HUDEP-2 (cell line): Measurements from ENCODE around the gene DSC1.

Experiments used
- DNase-seq, 76 experiments: peaks; one replicate each; lab custom pipeline; 2025; ENCODE audit not compliant: unreplicated experiment in 76 of 76; lab: John Stamatoyannopoulos, UW

The DSC1 gene, protein sequence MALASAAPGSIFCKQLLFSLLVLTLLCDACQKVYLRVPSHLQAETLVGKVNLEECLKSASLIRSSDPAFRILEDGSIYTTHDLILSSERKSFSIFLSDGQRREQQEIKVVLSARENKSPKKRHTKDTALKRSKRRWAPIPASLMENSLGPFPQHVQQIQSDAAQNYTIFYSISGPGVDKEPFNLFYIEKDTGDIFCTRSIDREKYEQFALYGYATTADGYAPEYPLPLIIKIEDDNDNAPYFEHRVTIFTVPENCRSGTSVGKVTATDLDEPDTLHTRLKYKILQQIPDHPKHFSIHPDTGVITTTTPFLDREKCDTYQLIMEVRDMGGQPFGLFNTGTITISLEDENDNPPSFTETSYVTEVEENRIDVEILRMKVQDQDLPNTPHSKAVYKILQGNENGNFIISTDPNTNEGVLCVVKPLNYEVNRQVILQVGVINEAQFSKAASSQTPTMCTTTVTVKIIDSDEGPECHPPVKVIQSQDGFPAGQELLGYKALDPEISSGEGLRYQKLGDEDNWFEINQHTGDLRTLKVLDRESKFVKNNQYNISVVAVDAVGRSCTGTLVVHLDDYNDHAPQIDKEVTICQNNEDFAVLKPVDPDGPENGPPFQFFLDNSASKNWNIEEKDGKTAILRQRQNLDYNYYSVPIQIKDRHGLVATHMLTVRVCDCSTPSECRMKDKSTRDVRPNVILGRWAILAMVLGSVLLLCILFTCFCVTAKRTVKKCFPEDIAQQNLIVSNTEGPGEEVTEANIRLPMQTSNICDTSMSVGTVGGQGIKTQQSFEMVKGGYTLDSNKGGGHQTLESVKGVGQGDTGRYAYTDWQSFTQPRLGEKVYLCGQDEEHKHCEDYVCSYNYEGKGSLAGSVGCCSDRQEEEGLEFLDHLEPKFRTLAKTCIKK

DNA sequence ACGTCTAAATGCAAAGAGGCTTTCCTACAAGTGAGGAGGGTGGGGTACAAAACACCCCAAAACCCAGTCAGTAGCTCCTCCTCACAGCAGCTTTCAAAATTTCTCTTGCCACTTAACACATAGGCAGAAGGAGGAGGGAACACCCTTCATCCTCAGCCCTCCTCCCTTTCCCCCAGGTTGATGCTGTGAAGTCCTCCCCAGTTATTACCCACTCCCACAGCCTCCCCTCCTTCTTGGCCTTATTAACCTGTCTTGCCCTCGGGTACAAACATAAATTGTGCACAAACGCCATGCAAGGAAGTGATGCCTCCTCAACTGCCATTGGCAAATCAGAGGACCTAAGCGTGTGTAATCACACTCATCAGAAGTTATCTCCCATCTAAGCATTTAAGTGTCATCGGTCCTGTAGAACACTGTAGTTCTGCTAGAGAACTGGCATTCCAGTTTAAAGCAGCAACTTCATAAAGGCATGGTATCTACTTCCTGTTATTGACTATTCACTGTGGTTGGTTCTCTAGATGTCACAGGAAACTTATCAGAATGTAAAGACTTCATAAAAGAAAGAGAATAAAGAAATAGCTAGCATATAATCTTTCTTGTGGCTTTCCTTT lies at the start of gene DSC1:
Gene DSC1, minus strand, starts transcription at position 32 of the 611 bp plus-strand sequence. CDS start 262 bp downstream, outside the sequence.
- DNase-seq, result no peak

DNA sequence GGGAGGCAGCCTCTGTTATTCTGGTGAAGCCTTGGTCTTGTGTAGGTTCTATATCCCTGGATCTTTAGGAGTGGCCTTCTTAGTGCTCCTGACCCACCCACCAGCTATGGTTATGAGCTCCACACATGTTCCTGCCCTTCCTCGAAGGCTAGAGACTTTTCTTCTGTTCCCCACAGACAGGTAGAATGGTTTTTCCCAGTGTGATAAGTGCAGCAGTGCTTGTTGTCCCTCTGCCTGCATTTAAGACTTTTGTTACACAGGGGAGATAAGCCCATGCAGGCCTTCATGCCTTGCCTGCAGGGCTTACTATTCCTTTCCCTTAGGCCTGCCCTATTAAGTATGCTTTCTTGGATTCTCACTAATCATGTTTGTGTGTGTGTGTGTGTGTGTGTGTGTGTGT lies 48.4 kb upstream of the DSC1 start:
- DNase-seq, result no peak

DNA sequence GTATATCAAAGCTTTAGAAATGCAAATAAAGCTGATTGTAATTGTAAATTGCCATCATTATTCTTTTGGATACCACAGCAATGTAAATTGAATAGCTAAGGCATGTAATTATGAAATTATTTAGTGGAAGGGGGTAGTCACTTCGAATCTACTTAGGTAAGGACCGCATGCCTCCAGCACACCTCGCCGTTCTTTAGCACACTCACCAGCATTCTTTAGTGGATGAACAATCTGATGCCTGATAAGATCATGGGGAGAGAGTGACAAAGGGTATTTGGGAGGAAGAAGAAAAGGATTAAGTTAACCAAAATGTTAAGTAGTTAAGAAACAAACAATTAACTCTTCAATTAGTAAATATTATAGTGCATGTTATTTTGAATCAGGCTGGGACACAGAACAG lies 46.4 kb upstream of the DSC1 start:
- DNase-seq, result no peak

DNA sequence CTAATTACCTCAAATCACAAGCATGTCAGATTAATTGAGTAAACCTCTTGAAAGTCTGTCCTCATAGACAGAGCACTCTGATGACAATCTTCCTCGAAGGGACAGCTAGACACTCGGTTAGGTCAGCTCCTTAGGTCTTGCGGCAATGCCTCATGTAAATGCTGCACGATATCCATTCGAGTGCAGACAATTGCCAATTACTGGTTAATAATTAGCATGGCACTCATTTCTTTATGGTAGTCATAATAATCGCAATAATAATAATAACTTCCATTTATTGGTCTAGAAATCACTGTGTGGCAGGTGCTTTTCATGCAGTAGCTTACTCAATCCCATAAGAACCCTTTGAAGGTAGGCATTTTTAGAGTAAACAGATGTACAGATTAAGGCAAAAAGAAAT lies 44.7 kb upstream of the DSC1 start:
- DNase-seq, result no peak

DNA sequence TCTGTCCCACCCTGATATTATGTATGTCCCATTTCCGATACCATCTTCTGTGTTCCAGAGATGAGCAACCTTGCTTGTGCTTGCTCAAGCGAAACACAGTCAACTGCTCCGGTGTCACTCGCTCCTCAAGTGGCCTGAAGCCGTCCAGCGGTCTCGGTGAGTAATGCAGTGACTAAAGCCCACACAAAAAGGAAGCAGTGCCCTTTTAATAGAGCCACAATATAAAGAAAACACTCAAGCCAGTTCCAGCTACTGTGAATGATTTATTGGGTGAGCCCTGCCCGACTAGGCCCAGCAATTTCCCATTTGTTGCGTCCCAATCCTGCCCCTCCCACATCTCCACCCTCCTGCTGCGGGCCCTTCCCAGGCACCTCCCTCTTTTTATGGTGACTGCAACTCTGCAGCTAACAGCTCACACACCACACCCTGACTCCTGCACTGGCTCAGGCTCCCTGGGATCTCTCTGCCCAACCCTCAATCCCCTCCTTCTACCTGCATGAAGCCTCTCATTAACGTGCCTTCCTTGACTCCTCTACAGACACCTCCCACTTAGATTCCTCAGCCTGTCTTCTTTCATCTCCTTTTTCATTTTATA lies 44.2 kb upstream of the DSC1 start:
- DNase-seq, result peak in 1 of 76 experiments; percentile 4

DNA sequence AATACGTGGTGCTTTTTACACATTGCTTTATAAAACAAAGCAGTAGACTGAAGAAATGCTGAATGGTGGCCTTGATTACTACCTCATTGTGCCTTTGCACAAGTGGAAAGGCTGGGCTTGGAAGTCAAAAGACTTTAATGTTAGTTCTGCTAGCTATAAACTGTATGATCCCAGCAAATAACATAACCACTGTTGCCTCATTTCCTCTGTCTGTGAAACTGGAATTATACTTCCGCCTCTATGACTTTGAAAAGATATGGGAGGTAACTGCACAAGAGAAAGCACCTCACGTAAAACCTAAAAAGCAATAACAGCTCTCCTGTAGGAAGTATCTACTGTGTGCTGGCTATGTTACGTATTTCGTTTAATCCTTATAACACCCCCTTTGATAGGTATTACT lies 43.4 kb upstream of the DSC1 start:
- no peak for DNase-seq

DNA sequence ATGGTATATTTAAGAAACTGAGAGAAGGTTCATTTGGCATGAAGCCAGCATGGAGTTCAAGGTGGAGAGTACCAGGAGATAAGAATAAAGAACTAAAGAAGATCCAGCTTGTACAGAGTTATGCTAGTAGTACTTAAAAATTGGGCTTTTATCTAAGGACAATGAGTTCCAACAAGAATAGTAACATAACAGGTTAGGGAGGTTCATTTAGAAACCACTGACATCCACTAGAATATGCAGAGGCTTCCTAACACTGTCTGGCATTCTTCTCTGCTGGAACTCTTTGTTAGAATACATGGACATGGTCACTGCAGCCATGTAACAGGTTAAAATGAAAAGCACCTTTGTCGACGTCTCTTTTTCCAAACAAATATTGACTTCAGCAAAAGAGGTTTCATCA lies 42.6 kb upstream of the DSC1 start:
- DNase-seq, result no peak

DNA sequence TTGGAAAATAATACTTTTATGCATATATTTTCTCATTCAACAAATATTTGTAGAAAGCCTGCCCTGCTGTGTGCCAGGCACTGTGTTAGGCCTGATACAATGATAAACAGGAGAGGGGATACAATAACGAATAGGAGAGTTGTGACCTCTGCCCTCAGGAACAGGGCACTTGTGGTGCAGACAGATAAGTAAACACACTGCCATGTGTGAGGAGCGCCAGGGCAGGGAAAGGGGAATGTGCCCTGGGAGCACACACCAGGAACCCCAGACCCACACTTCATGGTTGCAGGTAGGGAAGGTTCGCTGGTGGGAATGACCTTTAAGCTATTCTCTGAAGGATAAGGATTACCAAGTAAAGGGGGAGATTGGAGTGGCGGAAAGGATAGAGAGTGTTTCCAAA lies 42.2 kb upstream of the DSC1 start:
- no peak for DNase-seq

DNA sequence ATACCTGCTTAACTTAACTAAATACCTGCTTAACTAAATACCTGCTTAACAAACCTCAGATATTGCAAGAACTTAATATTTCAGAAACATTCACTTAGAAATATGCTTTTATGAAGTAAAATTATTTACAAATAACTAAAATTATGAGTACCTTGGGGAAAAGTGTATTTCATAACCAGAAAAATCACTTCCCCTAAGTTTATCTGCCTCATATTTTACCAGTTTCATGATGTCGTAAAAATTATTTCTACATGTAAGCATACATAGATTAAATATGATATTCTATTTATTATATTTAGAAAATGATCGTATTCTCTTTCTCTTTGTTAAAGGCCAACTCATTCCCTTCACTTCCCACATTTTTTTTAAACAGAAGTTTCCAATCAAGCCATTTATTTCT lies 41.5 kb upstream of the DSC1 start:
- DNase-seq, result no peak

DNA sequence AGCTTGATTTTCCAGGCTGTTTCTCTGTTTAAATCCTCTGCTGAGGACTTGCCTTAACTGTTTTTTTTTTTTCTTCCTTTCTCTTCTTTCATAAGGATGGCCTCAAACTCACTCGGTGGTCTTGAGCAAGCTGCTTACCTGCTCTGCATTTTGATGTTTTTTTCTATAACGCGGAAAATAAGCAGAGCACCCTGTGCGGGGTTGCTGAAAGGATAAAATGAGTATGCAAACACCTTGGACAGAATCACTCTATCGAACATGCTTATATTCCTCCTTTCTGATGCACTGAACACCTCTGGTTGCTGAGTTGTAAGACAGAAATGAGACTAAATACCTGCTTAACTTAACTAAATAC lies 41.1 kb upstream of the DSC1 start:
- DNase-seq, result no peak

DNA sequence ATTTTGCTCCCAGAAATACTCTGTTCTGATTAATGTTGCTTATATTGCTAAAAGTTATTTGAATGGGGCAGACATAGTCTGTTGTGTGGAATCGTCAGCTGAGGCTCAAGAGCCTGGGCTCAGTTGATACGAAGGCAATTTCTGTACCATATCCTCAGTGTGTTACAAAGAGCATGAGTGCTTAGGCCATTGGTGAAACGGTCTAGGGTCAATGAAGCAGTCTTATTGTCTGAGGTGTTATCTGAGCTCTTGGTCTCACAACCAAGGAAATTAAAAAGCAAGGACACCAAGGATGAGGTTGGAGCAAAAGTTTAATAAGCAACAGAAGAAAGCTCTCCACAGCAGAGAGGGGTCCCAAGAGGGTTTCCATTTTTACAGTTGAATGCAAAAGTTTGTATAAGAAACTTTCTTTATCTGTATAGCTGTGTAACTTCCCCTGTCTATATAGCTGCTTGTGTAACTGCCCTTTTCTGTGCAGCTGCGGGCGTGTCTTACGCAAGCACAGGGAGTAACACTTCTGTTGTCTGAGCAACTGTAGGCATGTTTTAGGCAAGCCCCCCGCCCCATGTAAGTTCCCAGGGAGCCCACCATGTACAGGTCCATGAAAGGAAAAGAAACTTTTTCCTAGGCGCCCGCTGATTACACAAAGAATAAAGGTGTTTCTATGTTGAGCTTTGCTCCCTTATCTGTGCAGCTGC lies 40.6 kb upstream of the DSC1 start:
- no peak for DNase-seq

DNA sequence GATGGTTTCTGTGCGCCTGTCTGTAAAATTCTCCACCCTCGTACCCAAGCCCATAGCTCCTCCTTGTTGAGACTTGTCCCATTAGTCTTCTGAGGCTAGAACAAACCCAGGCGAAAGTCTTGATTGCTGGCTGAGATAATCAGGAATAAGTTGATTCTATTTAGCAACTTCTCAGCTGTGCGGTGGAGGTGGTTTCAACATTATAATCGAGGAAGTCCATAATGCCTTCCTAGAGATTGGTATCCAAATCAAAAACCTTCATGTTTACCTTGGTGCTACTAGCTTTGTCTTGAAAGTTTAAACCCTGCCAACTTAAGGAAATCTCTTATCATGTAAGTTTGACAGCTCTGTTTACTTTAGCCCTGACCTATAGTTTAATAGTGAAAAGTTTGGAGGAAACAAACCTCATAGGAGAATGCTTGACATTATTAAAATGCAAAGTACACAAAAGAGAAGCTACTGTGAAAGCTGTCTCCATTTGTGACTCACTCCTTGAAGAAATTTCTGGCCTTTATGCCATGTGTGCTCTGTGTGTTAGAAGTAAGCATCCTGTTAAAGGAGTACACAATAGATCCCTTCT lies 36.6 kb upstream of the DSC1 start:
- DNase-seq, result no peak

DNA sequence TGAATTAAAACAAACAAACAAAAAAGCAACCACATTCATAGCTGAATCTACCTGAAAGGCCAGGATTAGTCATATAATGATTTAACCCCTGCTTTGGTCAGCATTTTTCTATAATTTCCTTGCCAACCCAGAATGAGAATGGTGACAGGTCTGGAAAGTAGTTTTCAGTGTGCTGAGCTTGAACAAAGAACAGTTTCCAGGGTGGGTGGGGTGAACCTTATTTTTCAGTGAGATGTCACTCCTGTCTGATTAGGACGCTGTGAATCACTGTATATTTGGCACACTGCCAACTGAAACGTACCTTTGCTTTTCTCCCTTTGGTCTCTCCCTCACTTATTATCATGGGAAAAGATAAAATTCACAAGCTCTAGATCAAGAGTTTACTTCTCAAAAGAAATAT lies 35.0 kb upstream of the DSC1 start:
- DNase-seq, result no peak

DNA sequence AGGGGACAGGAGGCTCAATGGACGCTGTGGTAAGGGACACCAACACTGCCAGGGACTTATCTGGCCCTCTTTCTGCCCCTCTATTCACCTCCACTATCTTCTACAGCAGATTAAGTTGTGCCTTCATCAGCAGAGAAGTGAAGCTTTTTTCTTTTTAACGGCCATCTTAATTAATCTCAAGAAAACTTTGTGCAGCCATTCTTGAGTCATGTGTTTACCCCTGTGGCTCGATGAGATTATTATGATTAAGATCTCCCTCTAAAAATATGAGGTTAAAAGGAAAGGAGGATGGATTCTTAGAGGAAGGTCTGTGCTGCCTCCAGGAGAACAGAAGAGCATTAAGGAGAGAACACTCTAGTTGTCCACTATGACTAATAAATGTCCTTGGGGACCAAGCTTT lies 32.4 kb upstream of the DSC1 start:
- no peak for DNase-seq

DNA sequence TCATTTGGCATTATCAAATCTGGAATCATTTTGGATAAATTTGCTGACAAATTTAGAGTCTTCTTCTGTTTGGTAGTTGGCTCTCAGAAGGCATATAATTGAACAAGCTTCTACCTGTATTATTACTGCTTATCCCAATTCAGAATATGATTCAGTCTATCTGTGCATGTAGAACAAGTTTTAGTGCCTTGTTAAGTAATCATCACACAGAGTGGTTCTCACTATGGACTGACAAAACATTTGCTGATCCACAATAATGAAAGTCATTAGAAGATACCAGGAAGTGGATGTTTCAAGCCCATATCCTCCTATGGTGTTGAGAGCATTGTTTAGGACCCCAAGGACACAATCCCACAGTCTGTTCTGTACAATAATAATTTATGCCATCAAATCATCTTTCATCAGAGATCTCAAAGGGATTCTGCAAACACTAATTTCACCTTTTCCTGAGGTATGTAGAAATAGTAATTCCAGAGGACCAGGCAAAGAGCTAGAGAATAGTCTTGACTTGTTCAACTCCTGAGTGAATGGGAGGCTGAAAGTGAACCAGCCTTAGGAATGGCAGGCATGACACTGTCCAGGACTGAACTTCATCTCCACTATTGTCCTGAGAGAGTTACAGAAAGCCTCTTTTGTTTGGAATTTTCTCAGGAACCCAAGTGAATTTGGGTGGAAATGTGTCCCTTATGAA lies 29.6 kb upstream of the DSC1 start:
- DNase-seq, result no peak

DNA sequence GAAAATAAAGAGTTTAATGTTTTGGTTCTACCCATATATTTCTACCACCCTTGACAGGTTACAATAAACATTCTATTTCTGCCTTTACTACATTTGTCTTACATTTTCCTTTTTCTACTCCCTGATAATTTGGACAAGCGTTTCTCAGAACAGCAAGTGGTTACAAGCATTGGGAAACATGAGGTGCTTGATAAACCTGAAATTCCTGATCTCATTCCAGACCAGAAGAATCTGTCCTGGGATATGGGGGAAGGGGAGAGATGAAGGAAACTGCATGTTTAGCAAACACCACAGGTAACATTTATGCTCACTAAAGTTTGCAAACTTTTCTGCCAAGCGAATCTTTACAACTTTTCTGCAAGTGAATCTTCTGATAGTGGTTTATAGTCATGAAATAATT lies 28.3 kb upstream of the DSC1 start:
- no peak for DNase-seq

DNA sequence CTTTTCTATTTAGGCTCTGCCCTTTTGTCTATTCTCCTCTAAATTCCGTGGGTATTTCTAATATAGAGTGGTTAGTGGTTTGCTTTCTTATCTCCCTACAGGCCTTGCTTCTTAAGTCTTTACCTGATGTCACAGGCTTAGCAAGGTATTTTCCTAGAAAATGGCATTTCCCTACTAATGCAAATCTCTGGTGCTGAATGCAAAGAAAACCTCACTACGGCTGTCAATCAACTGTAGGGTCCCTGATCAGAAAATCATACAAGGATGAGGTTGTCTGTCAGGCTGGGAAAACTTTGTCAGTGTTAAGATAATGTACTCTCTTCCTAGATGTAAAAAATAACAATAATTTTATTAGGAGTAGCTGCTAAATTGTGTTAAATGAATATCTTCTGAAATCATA lies 27.1 kb upstream of the DSC1 start:
- no peak for DNase-seq

DNA sequence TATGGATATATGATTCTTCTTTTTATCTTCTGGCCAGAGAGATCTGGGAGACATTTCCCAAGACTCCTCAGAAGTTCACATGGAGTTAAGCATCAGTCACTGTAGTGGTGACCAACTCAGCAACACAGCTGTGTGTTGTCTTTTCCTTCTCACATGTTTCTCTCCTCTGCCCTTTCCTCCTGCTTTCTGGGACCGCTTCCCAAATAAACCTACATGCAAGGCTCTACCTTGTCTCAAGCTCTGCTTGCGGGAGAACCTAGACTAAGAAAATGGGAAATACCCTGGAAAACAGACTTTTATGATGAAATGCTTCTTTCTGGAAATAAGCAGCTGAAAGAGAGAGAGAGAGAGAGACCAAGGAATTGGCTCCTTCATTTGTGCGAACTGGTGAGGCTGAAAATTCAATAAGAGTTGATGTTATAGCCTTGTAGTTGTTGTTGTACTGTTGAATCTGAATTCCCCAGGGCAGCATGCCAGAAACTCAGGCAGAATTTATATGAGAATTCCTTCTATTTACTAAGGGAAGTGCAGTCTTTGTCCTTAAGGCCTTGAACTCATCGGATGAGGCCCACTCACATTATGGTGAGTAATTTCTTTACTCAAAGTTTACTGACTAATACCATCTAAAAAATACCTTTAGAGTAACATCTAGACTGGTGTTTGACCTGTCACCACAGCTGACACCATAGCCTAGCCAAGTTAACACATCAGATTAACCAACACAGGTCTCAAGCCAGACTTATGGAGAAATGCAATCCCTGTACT lies 22.7 kb upstream of the DSC1 start:
- no peak for DNase-seq

DNA sequence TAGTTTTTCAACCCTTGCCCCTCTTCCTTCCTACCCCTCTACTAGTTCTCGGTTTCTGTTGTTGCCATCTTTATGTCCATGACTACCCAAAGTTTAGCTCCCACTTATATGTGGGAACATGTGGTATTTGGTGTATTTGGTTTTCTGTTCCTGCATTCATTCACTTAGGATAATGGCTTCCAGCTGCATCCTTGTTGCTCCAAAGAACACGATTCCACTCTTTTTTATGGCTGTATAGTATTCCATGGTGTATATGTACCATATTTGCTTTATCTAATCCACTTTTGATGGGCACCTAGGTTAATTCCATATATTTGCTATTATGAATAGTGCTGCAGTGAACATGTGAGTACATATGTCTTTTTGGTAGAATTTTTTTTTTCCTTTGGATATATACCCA lies 20.6 kb upstream of the DSC1 start:
- DNase-seq, result no peak
